Measurements from ENCODE around the gene APC.

The APC gene

DNA sequence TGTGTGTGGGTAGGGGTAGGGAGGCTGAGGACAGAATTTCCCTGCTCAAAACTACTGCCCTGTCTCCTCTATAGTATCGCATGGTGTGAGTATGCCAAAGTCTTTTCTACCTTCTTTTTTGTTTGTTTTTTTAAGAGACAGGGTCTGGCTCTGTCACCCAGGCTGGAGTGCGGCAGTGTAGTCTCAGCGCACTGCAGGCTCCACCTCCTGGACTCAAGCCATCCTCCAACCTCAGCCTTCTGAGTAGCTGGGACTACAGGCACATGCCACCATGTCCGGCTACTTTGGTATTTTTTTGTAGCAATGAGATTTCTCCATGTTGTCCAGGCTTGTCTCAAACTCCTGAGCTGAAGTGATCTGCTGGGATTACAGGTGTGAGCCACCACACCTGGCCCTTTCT lies 125.9 kb downstream of the APC start (continued):
- TF ChIP-seq, protein P1, sequence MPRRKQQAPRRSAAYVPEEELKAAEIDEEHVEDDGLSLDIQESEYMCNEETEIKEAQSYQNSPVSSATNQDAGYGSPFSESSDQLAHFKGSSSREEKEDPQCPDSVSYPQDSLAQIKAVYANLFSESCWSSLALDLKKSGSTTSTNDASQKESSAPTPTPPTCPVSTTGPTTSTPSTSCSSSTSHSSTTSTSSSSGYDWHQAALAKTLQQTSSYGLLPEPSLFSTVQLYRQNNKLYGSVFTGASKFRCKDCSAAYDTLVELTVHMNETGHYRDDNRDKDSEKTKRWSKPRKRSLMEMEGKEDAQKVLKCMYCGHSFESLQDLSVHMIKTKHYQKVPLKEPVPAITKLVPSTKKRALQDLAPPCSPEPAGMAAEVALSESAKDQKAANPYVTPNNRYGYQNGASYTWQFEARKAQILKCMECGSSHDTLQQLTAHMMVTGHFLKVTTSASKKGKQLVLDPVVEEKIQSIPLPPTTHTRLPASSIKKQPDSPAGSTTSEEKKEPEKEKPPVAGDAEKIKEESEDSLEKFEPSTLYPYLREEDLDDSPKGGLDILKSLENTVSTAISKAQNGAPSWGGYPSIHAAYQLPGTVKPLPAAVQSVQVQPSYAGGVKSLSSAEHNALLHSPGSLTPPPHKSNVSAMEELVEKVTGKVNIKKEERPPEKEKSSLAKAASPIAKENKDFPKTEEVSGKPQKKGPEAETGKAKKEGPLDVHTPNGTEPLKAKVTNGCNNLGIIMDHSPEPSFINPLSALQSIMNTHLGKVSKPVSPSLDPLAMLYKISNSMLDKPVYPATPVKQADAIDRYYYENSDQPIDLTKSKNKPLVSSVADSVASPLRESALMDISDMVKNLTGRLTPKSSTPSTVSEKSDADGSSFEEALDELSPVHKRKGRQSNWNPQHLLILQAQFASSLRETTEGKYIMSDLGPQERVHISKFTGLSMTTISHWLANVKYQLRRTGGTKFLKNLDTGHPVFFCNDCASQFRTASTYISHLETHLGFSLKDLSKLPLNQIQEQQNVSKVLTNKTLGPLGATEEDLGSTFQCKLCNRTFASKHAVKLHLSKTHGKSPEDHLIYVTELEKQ (tag by site-specific recombination; IDR thresholded peaks at IDR 0.05; ENCODE audit: borderline replicate concordance) = no peak
- TF ChIP-seq ZNF548 (tag by site-specific recombination; IDR thresholded peaks at IDR 0.05) (no peak), ZNF140 (tag by site-specific recombination; IDR thresholded peaks at IDR 0.05) (no peak), ZNF311 (tag by site-specific recombination; IDR thresholded peaks at IDR 0.05; ENCODE audit: borderline replicate concordance) (no peak), ZNF670 (tag by site-specific recombination; IDR thresholded peaks at IDR 0.05; ENCODE audit: low read depth) (no peak)

DNA sequence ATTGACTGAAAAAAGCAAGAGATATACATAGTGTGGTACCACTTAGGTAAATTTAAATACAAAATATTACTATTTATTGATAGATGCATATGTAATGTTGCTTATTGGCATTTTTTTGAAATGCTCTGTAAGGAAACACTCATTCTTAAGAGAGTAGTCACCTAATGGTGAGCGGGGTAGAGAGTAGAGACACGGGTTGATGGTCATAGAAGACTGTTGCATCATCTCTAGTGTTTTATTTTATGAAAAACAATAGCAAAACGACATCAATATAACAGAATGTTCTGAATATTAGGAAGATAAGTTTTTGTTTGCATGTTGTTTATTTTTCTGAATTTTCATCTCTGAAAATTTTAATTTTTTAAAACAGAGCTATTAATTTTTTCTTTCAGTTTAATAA lies 127.4 kb downstream of the APC start:
- TF ChIP-seq ZNF169 (tag by site-specific recombination; IDR thresholded peaks at IDR 0.05) (no peak), ZNF707 (tag by site-specific recombination; IDR thresholded peaks at IDR 0.05) (no peak), ZNF768 (tag by site-specific recombination; IDR thresholded peaks at IDR 0.05) (no peak), KLF7 (tag by site-specific recombination; IDR thresholded peaks at IDR 0.05; ENCODE audit: borderline replicate concordance) (no peak), ZNF423 (tag by site-specific recombination; IDR thresholded peaks at IDR 0.05) (no peak), ZSCAN23 (tag by site-specific recombination; IDR thresholded peaks at IDR 0.05) (no peak)
- TF ChIP-seq, protein P2, sequence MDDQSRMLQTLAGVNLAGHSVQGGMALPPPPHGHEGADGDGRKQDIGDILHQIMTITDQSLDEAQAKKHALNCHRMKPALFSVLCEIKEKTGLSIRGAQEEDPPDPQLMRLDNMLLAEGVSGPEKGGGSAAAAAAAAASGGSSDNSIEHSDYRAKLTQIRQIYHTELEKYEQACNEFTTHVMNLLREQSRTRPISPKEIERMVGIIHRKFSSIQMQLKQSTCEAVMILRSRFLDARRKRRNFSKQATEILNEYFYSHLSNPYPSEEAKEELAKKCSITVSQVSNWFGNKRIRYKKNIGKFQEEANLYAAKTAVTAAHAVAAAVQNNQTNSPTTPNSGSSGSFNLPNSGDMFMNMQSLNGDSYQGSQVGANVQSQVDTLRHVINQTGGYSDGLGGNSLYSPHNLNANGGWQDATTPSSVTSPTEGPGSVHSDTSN (CRISPR knock-in tag; IDR thresholded peaks at IDR 0.05) = no peak
- TF ChIP-seq, protein P3, sequence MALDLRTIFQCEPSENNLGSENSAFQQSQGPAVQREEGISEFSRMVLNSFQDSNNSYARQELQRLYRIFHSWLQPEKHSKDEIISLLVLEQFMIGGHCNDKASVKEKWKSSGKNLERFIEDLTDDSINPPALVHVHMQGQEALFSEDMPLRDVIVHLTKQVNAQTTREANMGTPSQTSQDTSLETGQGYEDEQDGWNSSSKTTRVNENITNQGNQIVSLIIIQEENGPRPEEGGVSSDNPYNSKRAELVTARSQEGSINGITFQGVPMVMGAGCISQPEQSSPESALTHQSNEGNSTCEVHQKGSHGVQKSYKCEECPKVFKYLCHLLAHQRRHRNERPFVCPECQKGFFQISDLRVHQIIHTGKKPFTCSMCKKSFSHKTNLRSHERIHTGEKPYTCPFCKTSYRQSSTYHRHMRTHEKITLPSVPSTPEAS (tag by site-specific recombination; IDR thresholded peaks at IDR 0.05) = no peak
- no peak overlapping the region for H3K4me3 ChIP-seq (ENCODE audit: low read depth, low read length)
- ChIA-PET POLR2A (no interaction called here), CTCF (interaction anchor here (0.6 to 0.9 kb wide), 2 partner anchors 15 to 127 kb away, joined by 3 read pairs; no protein-coding TSS in a partner anchor)
- H3K9me3 ChIP-seq (ENCODE audit: control insufficient read depth, insufficient read depth, low read depth, low read length) = no peaks in the 10 kb centered on the region
- peaks cover 53 to 76% of the 10 kb centered on the region in 2 experiments for H3K36me3 ChIP-seq (ENCODE audit: control insufficient read depth in 2 of 2, insufficient read depth in 1 of 2, low read length in 2 of 2)
- H3K4me1 ChIP-seq (ENCODE audit: control insufficient read depth, insufficient read depth, low read length) = peaks cover 14% of the 10 kb centered on the region
- H3K27ac ChIP-seq (ENCODE audit: extremely low read depth, low read depth, low read length) = no peak overlapping the region

DNA sequence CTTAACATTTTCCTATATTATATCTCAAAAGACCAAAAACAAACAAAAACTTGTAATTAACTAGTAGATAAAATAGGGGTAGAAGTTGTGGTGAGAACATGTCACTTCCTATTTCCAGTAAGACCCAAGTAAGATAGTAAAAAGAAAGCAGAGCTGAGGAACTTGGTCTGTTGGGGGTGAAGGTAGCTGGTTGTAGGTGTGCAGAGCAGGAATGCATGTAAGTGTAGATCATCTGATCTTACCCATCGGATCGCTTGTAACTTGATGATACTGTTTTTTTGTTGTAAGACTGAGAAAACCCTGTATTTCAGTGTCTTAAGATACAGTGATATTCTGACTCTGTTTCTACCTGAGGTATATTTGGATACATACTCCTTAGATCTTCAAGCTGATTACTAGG lies 129.1 kb downstream of the APC start:
- Histone ChIP-seq H3K4me1 (ENCODE audit: control insufficient read depth, insufficient read depth, low read length) (peaks cover 14% of the 10 kb centered on the region), H3K36me3 (ENCODE audit: control insufficient read depth in 2 of 2, insufficient read depth in 1 of 2, low read length in 2 of 2) (peaks cover 64 to 85% of the 10 kb centered on the region in 2 experiments), H3K27ac (ENCODE audit: extremely low read depth, low read depth, low read length) (no peak overlapping the region), H3K9me3 (ENCODE audit: control insufficient read depth, insufficient read depth, low read depth, low read length) (no peaks in the 10 kb centered on the region), H3K4me3 (ENCODE audit: low read depth, low read length) (no peak overlapping the region)
- CTCF ChIA-PET = interaction anchor here (0.7 to 1.2 kb wide), 3 partner anchors 22 to 130 kb away, joined by 3 to 4 read pairs (median 3); no protein-coding TSS in a partner anchor
- POLR2A ChIA-PET = interaction anchor here (1.5 kb wide), 1 partner anchor 110 kb away, joined by 5 read pairs; the partner anchor contains the start of gene DCP2
- TF ChIP-seq ZNF548 (tag by site-specific recombination; IDR thresholded peaks at IDR 0.05) (no peak), ZNF596 (tag by site-specific recombination; IDR thresholded peaks at IDR 0.05) (no peak), ZNF600 (tag by site-specific recombination; IDR thresholded peaks at IDR 0.05) (no peak), OVOL3 (tag by site-specific recombination; IDR thresholded peaks at IDR 0.05) (no peak), TRIM28 (IDR thresholded peaks at IDR 0.05; ENCODE audit: borderline replicate concordance, low read length) (no peak), SALL2 (tag by site-specific recombination; IDR thresholded peaks at IDR 0.05; ENCODE audit: borderline replicate concordance) (no peak), ZNF416 (tag by site-specific recombination; IDR thresholded peaks at IDR 0.05) (no peak), ZNF10 (tag by site-specific recombination; IDR thresholded peaks at IDR 0.05) (no peak), ZNF76 (tag by site-specific recombination; IDR thresholded peaks at IDR 0.05; ENCODE audit: borderline replicate concordance, low read depth) (no peak), ZFP41 (tag by site-specific recombination; IDR thresholded peaks at IDR 0.05; ENCODE audit: borderline replicate concordance) (no peak)
- TF ChIP-seq, protein P4, sequence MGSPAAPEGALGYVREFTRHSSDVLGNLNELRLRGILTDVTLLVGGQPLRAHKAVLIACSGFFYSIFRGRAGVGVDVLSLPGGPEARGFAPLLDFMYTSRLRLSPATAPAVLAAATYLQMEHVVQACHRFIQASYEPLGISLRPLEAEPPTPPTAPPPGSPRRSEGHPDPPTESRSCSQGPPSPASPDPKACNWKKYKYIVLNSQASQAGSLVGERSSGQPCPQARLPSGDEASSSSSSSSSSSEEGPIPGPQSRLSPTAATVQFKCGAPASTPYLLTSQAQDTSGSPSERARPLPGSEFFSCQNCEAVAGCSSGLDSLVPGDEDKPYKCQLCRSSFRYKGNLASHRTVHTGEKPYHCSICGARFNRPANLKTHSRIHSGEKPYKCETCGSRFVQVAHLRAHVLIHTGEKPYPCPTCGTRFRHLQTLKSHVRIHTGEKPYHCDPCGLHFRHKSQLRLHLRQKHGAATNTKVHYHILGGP (tag by site-specific recombination; IDR thresholded peaks at IDR 0.05) = no peak
- TF ChIP-seq, protein P5, sequence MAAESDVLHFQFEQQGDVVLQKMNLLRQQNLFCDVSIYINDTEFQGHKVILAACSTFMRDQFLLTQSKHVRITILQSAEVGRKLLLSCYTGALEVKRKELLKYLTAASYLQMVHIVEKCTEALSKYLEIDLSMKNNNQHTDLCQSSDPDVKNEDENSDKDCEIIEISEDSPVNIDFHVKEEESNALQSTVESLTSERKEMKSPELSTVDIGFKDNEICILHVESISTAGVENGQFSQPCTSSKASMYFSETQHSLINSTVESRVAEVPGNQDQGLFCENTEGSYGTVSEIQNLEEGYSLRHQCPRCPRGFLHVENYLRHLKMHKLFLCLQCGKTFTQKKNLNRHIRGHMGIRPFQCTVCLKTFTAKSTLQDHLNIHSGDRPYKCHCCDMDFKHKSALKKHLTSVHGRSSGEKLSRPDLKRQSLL (tag by site-specific recombination; IDR thresholded peaks at IDR 0.05) = no peak
